ENCODE measurements around the gene MARK4.
A peak's percentile ranks its signal among the peaks of the same experiment; 100 is the strongest.
"Not testable (repeated sequence)": the region's sequence is repeated elsewhere in the genome, so short reads cannot be mapped to it uniquely, and the experiment has no call there.

MARK4 gene

DNA sequence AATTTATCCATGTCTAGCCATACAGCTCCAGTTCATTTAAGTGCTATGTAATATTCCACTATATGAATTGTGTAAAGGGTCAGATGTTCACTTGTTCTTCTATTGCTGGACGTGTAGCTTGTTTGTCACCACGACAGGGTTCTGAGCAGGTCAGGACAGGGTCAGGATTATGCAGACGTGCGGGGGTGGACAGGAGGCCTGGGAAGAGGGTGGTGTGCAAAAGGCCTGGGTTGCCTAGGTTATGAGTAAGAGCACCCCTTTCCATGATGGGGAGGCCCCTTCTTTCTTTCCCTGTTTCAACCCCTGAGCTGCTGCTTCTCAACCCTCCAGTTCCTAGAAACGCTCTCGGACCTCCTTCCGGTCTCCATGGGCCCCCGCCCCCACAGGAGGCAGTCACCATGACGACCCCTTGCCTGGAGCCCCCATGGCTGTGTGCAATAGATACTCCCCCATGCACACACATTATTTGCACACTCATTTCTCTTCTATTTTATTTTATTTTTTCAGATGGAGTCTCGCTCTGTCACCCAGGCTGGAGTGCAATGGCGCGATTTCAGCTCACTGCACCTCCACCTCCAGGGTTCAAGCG, 7.8 kb upstream of the MARK4 start:
- DNase-seq, result no peak

- DNase-seq, result no peak
These were observed 6.8 kb upstream of the MARK4 start for GRCh38 chr19:45244133-45244794.

DNA sequence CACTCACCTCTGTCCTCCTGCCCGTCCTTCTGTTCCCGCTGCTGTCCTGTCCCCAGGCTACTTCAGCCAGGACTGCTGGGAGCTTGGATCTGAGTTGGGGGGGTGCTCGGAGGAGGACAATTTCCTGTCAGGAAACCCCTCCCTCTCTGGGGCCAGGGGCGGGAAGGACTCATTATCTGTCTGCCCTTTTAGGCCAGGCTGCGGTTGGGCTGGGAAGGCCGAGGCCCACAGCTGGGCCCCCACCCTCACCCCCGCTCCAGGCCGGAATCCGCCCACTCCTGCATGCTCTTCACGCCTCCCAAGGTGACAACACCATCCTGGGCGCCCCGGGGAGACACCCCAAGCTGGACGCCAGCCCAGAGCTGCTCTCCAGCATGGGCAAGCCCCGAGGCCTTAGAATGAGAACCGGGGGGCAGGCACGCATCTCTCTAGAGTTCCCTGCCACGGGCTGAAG, 5.7 kb upstream of the MARK4 start, which contains the start of gene EXOC3L2:
TSS of gene EXOC3L2 (minus strand) at position 74 of the 454 bp plus-strand sequence. CDS start 6,362 bp downstream, outside the sequence.
- DNase-seq, result no peak

- no peak for DNase-seq
These were observed 5.2 kb upstream of the MARK4 start for GRCh38 chr19:45245826-45246225.

GRCh38 chr19:45247136-45247535, 3.9 kb upstream of the MARK4 start:
- DNase-seq, result no peak

GRCh38 chr19:45249261-45250033, 1.6 kb upstream of the MARK4 start:
- DNase-seq, result no peak

GRCh38 chr19:45250216-45250831, 747 bp upstream of the MARK4 start:
- DNase-seq, result no peak

DNA sequence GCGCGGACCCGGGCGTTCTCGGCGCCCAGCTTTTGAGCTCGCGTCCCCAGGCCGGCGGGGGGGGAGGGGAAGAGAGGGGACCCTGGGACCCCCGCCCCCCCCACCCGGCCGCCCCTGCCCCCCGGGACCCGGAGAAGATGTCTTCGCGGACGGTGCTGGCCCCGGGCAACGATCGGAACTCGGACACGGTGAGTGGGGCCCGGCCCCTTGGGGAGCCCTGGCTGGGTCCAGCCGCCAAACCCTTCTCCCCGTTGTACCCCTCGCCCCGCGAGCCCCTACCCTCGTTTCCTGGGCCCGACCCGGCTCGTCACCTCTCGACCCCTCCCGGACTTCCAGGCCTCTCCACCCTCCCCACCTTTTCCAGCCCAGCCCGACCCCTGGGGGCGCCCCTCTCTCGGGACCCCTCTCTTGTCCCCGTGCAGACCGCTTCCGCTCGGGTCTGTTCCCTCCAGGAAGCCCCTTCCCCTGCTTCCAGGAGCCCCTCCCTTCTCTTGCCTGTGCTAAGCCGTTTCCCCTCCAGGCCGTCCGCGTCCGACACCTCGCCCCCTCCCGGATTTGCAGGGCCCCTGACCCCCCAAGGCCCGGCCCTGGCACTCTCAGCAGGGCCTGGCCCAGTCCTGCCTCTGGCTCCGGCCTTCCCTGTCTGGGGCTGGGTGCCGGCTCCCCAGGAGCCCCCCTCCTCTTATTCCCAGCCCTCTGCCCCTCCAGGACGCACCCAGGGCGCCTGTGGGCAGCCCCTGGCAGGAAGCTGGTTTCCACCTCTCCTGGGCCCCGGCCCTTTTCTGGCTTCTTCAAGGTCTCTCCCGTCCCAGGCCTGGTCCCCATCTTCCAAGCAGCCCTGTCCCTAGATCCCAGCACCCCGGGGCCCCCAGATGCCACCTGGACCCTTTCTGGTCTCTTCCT, 632 bp downstream of the MARK4 start:
- peak; percentile 59 for DNase-seq

- no peak for DNase-seq
These were observed 2.4 kb downstream of the MARK4 start for GRCh38 chr19:45253396-45254027.

GRCh38 chr19:45254044-45254531, 3.0 kb downstream of the MARK4 start:
- DNase-seq, result no peak

DNA sequence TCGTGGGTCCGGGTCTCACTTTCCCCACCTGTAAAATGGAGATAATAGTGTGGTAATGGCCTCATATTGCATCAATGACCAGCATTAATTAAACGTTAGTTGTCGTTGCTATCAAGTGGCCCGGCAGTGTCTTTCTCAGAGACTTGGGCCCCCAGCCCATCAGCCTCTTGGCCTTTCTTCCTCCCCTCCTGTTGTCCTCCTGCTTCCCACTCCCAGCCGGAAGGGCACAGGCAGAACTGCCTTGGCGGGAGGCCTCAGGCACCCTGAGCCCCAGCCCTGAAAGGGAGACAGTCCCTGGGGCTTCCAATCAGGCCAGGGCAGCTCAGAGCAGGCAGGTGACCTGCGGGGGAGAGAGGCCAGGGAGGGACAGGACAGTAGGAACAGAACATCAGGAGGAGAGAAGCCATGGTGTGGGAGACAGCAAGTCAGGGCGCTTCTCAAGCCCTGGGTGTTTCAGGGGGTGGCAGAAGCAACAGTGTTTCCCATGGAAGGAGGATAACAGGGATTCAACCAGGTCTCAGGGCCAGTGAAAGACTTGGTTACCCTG, 4.6 kb downstream of the MARK4 start:
- no peak for DNase-seq

GRCh38 chr19:45256836-45257235, 5.8 kb downstream of the MARK4 start:
- DNase-seq, result no peak

DNA sequence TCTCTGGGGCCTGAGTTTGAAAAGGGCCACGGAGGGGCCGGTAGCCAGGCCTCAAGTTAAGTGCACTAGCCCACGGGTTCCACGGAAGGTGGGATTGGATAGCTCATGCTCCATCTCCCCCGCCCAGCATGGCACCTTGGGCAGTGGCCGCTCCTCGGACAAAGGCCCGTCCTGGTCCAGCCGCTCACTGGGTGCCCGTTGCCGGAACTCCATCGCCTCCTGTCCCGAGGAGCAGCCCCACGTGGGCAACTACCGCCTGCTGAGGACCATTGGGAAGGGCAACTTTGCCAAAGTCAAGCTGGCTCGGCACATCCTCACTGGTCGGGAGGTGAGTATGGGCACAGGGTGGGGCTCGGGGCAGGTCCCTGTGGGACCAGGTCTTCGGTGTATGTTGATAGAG, 7.8 kb downstream of the MARK4 start:
- no peak for DNase-seq

DNA sequence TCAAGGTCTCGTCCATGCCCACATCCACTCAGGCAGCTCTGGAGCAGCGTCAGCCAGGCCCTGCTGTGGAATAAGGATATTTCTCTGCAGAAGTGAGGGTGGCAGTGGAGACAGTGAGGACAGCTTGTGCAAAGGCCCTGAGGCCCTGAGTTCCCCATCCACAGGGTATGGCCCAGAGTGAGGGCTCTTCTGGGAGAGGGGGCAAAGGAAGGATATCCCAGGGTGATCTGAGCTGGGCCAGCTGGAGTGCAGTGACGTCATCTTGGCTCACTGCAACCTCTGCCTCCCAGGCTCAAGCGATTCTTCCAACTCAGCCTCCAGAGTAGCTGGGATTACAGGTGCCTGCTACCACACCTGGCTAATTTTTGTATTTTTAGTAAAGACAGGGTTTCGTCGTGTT, 11.5 kb downstream of the MARK4 start:
- no peak for DNase-seq

- DNase-seq, result no peak
These were observed 11.9 kb downstream of the MARK4 start for GRCh38 chr19:45263013-45263412.

DNA sequence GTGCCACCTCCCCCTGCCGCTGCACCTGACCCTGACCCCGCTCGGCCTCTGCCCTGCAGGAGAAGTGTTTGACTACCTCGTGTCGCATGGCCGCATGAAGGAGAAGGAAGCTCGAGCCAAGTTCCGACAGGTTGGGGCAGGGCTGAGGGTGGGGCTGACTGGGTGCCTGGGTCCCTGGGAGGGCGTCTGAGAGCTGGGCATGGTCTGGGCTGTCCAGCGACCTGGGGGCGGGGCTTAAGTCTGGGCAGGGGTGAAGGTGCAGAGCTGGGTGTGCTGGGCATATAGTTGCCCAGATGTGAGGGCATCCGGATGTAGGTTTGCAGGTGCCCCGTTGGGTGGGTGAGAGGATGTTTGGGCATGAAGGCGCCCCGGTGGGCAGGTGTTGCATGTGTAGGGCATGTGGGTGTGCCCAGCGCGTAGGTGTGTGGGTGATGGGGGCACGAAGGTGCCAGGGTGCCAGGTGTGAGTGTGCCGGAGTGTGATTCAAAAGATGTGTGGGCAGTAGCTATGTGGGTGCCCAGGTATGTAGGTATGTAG, 13.8 kb downstream of the MARK4 start:
- no peak for DNase-seq

- DNase-seq, result no peak
These were observed 14.3 kb downstream of the MARK4 start for GRCh38 chr19:45265375-45265774.

DNA sequence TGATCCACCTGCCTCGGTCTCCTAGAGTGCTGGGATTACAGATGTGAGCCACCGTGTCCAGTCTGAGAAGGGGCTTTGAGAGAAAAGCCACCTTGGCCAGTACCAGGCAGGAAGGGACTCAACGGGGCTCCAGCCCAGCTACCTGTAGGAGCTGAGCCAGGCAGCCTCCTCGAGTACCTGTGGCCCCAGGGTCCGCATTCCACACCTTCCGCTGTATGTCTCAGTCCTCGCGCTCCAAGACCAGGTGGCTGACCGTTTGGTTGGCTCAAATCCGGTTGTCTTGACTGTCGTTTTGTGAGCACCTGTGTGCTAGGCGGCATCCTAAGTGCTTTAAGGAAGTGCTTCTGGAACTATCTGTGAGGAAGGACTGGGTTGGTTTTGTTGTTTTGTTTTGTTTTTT, 16.2 kb downstream of the MARK4 start:
- DNase-seq, result no peak

DNA sequence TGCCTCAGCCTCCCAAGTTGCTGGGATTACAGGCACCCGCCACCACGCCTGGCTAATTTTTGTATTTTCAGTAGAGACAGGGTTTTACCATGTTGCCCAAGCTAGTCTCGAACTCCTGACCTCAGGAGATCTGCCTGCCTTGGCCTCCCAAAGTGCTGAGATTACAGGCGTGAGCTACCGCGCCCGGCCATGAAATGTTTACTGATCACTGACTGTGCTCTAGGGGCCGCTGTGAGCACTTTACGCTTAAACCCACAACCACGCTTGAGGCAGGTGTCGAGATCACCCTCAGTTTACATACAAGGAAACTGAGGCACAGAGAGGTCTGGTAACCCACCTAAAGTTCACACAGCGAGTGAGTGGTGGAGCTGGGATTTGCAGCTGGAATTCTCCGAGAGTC, 18.9 kb downstream of the MARK4 start:
- DNase-seq, result not testable (repeated sequence)

- no peak for DNase-seq
These were observed 20.1 kb downstream of the MARK4 start for GRCh38 chr19:45271098-45271734.

Measured in right kidney (tissue), 1 donor.